ENCODE results near the gene MYRIP.

The MYRIP gene

GRCh38 chr3:40143283-40144090, 334.1 kb downstream of the MYRIP start:
- DNase-seq: peak; percentile 17

- DNase-seq: no peak
Measured at GRCh38 chr3:40148827-40149226, 339.4 kb downstream of the MYRIP start.

GRCh38 chr3:40152482-40153133, 343.2 kb downstream of the MYRIP start:
- no peak for DNase-seq

- no peak for DNase-seq
Measured at GRCh38 chr3:40160933-40161332, 351.5 kb downstream of the MYRIP start.

- no peak for DNase-seq
Measured at GRCh38 chr3:40162616-40163015, 353.2 kb downstream of the MYRIP start.

GRCh38 chr3:40166997-40167396, 357.6 kb downstream of the MYRIP start:
- no peak for DNase-seq

GRCh38 chr3:40167958-40168357, 358.5 kb downstream of the MYRIP start:
- DNase-seq: no peak

- DNase-seq: no peak
Measured at GRCh38 chr3:40169983-40170382, 360.6 kb downstream of the MYRIP start.

GRCh38 chr3:40170395-40170794, 361.0 kb downstream of the MYRIP start:
- no peak for DNase-seq

- DNase-seq: no peak
Measured at GRCh38 chr3:40172560-40172959, 363.2 kb downstream of the MYRIP start.

GRCh38 chr3:40173227-40173721, 363.9 kb downstream of the MYRIP start:
- no peak for DNase-seq

GRCh38 chr3:40178012-40178594, 368.7 kb downstream of the MYRIP start:
- DNase-seq: no peak

- DNase-seq: peak; percentile 63
Measured at GRCh38 chr3:40179016-40179415, 369.6 kb downstream of the MYRIP start.

GRCh38 chr3:40181182-40181581, 371.8 kb downstream of the MYRIP start:
- no peak for DNase-seq

- no peak for DNase-seq
Measured at GRCh38 chr3:40185029-40185695, 375.8 kb downstream of the MYRIP start.

- no peak for DNase-seq
Measured at GRCh38 chr3:40186508-40186907, 377.1 kb downstream of the MYRIP start.

- DNase-seq: no peak
Measured at GRCh38 chr3:40187945-40188344, 378.5 kb downstream of the MYRIP start.

- no peak for DNase-seq
Measured at GRCh38 chr3:40189118-40189517, 379.7 kb downstream of the MYRIP start.

- DNase-seq: no peak
Measured at GRCh38 chr3:40190056-40190455, 380.6 kb downstream of the MYRIP start.

- DNase-seq: no peak
Measured at GRCh38 chr3:40191251-40191650, 381.8 kb downstream of the MYRIP start.

GRCh38 chr3:40191850-40192448, 382.5 kb downstream of the MYRIP start:
- no peak for DNase-seq

- DNase-seq: no peak
Measured at GRCh38 chr3:40192628-40193027, 383.2 kb downstream of the MYRIP start.

- DNase-seq: no peak
Measured at GRCh38 chr3:40196966-40197365, 387.6 kb downstream of the MYRIP start.

All from amniotic stem cell (primary cell).